Measurements from ENCODE around the gene SMAD6. TPM values are rescaled to one million over a fixed set of nuclear protein-coding genes. Genes with fewer than 3 reads are reported as not detected.

The SMAD6 gene
- total RNA-seq, 1 experiment from 2014 or later: 6.6 TPM

DNA sequence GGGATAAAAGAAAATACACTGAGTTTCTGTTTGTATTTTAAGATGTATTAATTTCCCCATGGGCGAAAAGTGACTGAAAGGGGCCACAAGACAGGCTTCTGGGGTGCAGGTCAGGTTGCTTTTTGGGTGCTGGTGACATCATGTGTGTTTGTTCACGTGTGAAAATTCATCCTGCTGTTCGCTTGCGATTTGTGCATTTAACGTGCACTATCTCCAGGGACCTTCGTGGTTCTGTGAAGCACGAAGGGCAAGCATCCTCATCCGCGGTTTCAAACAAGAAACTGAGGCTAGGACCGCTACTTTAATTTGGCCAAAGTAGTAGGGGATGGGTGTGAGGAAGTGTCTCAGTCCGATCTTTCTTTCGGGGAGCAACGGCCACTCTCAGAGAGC, 1.6 kb upstream of the SMAD6 start:
- H2AFZ ChIP-seq (ENCODE audit: low read depth, low read length, poor library complexity, severe bottlenecking): peak overlapping the region; percentile 79
- ATAC-seq (no peak), DNase-seq (ENCODE audit: low read depth, low spot score) (no peak)

More for the DNA sequence above, 1.6 kb upstream of the SMAD6 start:
- peak overlapping the region; percentile 55 to 65 for H3K4me3 ChIP-seq (replicated peaks in 1 of 2; ENCODE audit: low read depth in 1 of 2, low read length in 2 of 2)
- H3K79me2 ChIP-seq (ENCODE audit: insufficient read depth, low read length): peaks cover 7% of the 10 kb centered on the region
- peak overlapping the region; percentile 50; the same call in 1 of the 2 replicates for H3K27ac ChIP-seq (ENCODE audit: low read depth, low read length)
- H3K9ac ChIP-seq (ENCODE audit: low read length): peak overlapping the region; percentile 73
- RAD21 ChIA-PET (ENCODE audit: low non-redundant PET in 1 of 2, low total read pairs in 2 of 2, uncharacterized antibody in 2 of 2, unreplicated experiment in 2 of 2): interaction anchor here (0.6 to 1.1 kb wide), 3 partner anchors 65 to 151 kb away, joined by 3 to 4 read pairs (median 4); no protein-coding TSS in a partner anchor
- peaks cover 22 to 57% of the 10 kb centered on the region in 2 experiments for H3K4me1 ChIP-seq (ENCODE audit: control insufficient read depth in 1 of 2, insufficient read depth in 2 of 2, low read length in 2 of 2)
- POLR2A ChIA-PET: interaction anchor here (0.7 to 1.3 kb wide), 2 partner anchors 14 to 16 kb away, joined by 3 read pairs; no protein-coding TSS in a partner anchor
- no peaks in the 10 kb centered on the region for H4K20me1 ChIP-seq (ENCODE audit: insufficient read depth)
- no TSS peak for BruUV-seq (replicated peaks)
- H3K9me2 ChIP-seq (ENCODE audit: insufficient read depth): no peaks in the 10 kb centered on the region
- H3K9me3 ChIP-seq (ENCODE audit: control insufficient read depth in 1 of 2, insufficient read depth in 1 of 2, low read depth in 1 of 2, low read length in 2 of 2): no peaks in the 10 kb centered on the region
- CTCF ChIA-PET: interaction anchor here (1.0 to 3.1 kb wide), 7 partner anchors 11 to 151 kb away, joined by 3 to 15 read pairs (median 5); no protein-coding TSS in a partner anchor
- H3K4me2 ChIP-seq (ENCODE audit: low read length): peak overlapping the region; percentile 82
- intact Hi-C loops (cut with micrococcal nuclease): loop anchor here (2.0 to 5.0 kb wide), 2 partner anchors 74 to 152 kb away; no protein-coding TSS in a partner anchor
- TF ChIP-seq CBX3 (IDR thresholded peaks at IDR 0.05; ENCODE audit: low read depth) (no peak), FOSL1 (IDR thresholded peaks at IDR 0.05; ENCODE audit: low read depth) (no peak), TCF7L2 (IDR thresholded peaks at IDR 0.05; ENCODE audit: borderline replicate concordance, extremely low read depth, insufficient read depth, insufficient read length) (no peak), SP1 (IDR thresholded peaks at IDR 0.05; ENCODE audit: low read depth) (no peak), ZNF274 (IDR thresholded peaks at IDR 0.05; ENCODE audit: low read depth, low read length) (no peak), EZH2phosphoT487 (IDR thresholded peaks at IDR 0.05; ENCODE audit: borderline replicate concordance) (no peak), JUND (IDR thresholded peaks at IDR 0.05) (no peak), EGR1 (IDR thresholded peaks at IDR 0.05; ENCODE audit: low read depth) (no peak), POLR2A (IDR thresholded peaks at IDR 0.05; ENCODE audit: borderline replicate concordance, extremely low read depth, insufficient read depth, insufficient read length) (no peak), EZH2 (IDR thresholded peaks at IDR 0.05) (no peak), YY1 (IDR thresholded peaks at IDR 0.05; ENCODE audit: extremely low read depth, insufficient replicate concordance, low read depth, low read length) (no peak), ELF1 (IDR thresholded peaks at IDR 0.05; ENCODE audit: borderline replicate concordance, low read depth) (no peak), SRF (IDR thresholded peaks at IDR 0.05; ENCODE audit: low read depth) (no peak), POLR2AphosphoS5 (IDR thresholded peaks at IDR 0.05; ENCODE audit: low read depth, low read length) (no peak)
- TF ChIP-seq, protein P1, sequence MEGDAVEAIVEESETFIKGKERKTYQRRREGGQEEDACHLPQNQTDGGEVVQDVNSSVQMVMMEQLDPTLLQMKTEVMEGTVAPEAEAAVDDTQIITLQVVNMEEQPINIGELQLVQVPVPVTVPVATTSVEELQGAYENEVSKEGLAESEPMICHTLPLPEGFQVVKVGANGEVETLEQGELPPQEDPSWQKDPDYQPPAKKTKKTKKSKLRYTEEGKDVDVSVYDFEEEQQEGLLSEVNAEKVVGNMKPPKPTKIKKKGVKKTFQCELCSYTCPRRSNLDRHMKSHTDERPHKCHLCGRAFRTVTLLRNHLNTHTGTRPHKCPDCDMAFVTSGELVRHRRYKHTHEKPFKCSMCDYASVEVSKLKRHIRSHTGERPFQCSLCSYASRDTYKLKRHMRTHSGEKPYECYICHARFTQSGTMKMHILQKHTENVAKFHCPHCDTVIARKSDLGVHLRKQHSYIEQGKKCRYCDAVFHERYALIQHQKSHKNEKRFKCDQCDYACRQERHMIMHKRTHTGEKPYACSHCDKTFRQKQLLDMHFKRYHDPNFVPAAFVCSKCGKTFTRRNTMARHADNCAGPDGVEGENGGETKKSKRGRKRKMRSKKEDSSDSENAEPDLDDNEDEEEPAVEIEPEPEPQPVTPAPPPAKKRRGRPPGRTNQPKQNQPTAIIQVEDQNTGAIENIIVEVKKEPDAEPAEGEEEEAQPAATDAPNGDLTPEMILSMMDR (IDR thresholded peaks at IDR 0.05 in 2 of 3, conservative IDR thresholded peaks at IDR 0.05 in 1 of 3; ENCODE audit: borderline replicate concordance in 1 of 3, insufficient read depth in 1 of 3, low read depth in 2 of 3, low read length in 2 of 3): no peak
- TF ChIP-seq, protein P2, sequence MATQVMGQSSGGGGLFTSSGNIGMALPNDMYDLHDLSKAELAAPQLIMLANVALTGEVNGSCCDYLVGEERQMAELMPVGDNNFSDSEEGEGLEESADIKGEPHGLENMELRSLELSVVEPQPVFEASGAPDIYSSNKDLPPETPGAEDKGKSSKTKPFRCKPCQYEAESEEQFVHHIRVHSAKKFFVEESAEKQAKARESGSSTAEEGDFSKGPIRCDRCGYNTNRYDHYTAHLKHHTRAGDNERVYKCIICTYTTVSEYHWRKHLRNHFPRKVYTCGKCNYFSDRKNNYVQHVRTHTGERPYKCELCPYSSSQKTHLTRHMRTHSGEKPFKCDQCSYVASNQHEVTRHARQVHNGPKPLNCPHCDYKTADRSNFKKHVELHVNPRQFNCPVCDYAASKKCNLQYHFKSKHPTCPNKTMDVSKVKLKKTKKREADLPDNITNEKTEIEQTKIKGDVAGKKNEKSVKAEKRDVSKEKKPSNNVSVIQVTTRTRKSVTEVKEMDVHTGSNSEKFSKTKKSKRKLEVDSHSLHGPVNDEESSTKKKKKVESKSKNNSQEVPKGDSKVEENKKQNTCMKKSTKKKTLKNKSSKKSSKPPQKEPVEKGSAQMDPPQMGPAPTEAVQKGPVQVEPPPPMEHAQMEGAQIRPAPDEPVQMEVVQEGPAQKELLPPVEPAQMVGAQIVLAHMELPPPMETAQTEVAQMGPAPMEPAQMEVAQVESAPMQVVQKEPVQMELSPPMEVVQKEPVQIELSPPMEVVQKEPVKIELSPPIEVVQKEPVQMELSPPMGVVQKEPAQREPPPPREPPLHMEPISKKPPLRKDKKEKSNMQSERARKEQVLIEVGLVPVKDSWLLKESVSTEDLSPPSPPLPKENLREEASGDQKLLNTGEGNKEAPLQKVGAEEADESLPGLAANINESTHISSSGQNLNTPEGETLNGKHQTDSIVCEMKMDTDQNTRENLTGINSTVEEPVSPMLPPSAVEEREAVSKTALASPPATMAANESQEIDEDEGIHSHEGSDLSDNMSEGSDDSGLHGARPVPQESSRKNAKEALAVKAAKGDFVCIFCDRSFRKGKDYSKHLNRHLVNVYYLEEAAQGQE (IDR thresholded peaks at IDR 0.05; ENCODE audit: low read depth): no peak
- TF ChIP-seq, protein P3, sequence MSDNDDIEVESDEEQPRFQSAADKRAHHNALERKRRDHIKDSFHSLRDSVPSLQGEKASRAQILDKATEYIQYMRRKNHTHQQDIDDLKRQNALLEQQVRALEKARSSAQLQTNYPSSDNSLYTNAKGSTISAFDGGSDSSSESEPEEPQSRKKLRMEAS (IDR thresholded peaks at IDR 0.05): no peak
- TF ChIP-seq, protein P4, sequence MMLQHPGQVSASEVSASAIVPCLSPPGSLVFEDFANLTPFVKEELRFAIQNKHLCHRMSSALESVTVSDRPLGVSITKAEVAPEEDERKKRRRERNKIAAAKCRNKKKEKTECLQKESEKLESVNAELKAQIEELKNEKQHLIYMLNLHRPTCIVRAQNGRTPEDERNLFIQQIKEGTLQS (IDR thresholded peaks at IDR 0.05): no peak
- TF ChIP-seq, protein P5, sequence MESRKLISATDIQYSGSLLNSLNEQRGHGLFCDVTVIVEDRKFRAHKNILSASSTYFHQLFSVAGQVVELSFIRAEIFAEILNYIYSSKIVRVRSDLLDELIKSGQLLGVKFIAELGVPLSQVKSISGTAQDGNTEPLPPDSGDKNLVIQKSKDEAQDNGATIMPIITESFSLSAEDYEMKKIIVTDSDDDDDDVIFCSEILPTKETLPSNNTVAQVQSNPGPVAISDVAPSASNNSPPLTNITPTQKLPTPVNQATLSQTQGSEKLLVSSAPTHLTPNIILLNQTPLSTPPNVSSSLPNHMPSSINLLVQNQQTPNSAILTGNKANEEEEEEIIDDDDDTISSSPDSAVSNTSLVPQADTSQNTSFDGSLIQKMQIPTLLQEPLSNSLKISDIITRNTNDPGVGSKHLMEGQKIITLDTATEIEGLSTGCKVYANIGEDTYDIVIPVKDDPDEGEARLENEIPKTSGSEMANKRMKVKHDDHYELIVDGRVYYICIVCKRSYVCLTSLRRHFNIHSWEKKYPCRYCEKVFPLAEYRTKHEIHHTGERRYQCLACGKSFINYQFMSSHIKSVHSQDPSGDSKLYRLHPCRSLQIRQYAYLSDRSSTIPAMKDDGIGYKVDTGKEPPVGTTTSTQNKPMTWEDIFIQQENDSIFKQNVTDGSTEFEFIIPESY (IDR thresholded peaks at IDR 0.05; ENCODE audit: extremely low read depth, insufficient replicate concordance, low read length): no peak
- H3K36me3 ChIP-seq (ENCODE audit: control insufficient read depth in 1 of 2, insufficient read depth in 2 of 2, low read length in 2 of 2): no peaks in the 10 kb centered on the region
- H3K27me3 ChIP-seq (ENCODE audit: insufficient read depth, low read length): no peaks in the 10 kb centered on the region

All from HCT116 (cell line).